GM18870 (cell line): Measurements from ENCODE around the gene CYP4F22.
"Not testable (repeated sequence)": the region's sequence is repeated elsewhere in the genome, so short reads cannot be mapped to it uniquely, and the experiment has no call there.

Experiments used
- ATAC-seq: cut with Tn5 transposase; IDR thresholded peaks from one replicate; pipeline ENCODE4 v1.9.1; 2021; ENCODE audit warnings: moderate library complexity; ENCODE audit not compliant: unreplicated experiment

Gene CYP4F22

DNA sequence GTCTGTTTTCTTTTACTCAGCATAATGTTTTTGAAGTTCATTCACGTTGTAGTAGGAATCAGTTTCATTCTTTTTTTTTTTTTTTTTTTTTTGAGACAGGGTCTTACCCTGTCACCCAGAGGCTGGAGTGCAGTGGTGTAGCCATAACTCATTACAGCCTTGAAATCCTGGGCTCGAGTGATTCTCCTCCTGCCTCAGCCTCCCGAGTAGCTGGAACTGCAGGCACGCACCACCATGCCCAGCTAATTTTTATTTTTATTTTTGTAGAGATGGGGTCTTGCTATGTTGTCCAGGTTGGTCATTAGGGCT is 25.2 kb downstream of the CYP4F22 start:
- ATAC-seq = not testable (repeated sequence)

DNA sequence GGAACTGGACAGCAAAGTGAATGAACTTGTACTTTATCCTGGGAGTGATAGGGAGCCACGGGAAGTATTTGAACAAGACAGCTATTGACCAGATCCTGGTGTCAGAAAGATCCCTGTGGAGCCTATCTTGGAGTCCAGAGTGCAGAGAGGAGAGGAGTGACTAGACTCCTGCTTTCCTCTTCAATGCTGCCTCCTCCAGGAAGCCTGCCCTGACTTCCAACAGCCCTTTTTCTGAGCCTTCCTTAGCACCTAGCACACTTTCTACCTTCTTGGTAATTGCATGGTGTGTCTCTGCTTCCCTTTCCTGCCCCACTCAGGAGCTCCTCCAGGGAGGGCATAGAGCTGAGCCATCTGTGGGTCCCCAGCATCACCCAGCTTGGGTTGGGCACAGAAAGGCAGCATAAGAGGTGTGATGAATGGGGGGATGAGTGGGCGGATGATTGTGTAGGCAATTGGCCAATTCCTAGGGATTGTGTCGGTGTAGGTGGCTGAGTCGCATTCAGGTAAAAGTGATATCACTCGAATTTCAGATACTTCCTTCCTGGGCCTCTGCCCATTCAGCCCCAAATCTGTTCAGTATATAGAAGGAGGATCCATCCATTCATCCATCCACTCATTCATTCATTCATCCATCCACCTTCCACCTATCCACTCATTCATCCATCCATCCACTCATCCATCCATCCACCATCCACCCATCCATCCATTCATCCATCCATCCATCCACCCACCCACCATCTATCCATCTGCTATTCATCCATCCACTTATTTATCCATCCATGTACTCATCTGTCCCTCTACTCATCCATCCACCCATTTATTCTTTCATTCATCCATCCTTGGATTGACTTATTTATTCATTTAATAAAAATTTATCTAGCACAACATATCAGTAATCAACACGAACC is 26.9 kb downstream of the CYP4F22 start:
- no peak for ATAC-seq

DNA sequence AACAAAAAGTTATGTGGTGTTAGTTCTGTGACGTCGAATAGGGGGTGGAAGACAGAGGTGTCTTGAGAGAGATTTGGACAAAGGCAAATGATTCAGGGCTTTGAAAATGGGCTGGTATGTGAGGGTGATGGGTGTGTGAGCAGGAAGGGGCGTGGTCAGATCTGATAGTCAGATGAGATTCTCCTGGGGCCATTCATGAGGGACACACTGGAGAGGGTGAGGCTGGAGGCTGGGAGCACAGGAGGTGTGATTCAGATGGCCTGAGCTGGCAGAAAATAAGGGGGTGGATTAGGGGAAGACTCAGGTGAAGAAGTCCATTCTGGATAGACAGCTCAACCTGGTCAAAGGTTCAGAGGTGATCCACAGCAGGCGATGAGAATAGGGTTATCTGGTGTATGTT is 28.0 kb downstream of the CYP4F22 start:
- ATAC-seq = no peak

DNA sequence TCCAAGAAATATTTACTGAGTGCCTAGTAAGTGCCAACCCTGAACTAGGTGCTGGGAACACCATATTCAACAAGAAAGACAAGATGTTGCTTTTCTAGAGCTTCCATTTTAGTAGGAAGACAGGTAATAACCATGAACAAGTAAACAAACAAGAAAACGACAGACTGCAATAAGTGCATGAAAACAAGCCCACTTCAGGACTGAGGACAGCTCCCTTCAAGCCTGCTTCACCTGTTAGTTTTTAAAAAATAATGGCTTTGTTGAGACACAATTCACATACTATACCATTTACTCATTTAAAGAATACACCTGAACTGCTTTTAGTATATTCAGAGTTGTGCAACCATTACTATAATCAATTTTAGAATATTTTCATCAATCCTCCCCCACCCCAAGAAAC is 30.4 kb downstream of the CYP4F22 start:
- ATAC-seq = no peak

DNA sequence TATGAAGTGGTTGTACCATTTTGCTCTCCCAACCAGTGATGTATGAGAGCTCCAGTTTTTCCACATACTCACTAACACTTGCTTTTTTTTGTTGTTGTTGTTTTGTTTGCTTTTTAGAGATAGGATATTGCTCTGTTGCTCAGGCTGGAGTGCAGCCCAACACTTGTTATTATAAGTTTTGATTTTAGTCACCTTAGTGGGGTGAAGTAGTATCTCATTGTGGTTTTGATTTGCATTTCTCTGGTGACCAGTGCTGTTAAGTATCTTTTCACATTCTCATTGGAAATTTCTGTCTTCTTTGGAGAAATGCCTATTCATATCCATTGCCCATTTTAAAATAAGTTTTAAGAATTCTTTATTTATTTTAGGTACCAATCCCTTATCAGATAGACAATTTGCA is 31.3 kb downstream of the CYP4F22 start:
- no peak for ATAC-seq

DNA sequence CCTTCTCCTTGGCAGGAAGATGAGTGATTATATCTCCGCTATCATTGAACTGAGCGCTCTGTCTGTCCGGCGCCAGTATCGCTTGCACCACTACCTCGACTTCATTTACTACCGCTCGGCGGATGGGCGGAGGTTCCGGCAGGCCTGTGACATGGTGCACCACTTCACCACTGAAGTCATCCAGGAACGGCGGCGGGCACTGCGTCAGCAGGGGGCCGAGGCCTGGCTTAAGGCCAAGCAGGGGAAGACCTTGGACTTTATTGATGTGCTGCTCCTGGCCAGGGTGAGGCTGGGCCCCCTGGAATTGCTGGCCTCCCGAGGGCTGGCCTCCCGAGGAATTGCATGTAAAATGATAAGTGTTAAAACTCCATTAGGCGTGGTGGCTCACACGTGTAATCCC is 32.1 kb downstream of the CYP4F22 start:
- no peak for ATAC-seq

DNA sequence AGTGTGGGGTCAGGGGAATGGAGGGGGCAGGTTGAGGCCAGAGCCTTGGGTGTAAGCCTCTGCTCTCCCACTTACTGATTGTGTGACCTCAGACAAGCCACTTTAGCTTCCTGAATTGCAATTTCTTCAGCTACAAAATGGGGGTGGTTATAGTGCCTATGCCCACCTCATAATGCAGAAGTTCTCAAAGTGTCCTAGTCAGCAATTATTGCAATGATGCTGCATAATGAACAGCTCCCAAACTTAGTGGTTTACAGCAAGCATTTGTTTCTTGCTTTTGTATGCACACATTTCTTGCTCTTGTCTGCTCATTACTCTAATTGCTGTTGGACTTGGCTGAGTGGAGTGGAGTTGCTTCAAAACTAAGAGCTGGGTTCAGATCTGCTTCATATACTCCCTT is 36.0 kb downstream of the CYP4F22 start:
- no peak for ATAC-seq

DNA sequence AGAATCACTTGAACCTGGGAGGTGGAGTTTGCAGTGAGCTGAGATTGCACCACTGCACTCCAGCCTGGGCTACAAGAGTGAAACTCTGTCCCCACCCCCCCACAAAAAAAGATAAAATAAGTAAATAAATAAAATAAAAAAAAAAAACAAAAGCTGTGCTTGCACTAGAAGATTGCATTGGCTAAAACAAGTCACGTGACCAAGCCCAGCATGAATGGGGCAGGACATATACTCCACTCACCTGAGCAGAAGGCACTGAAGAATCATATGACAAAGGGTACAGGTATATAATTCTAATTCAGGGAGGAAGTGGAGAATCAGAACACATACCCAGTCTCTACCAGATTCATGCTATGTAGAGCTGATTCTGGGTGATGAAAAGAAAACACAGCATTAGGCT is 36.6 kb downstream of the CYP4F22 start:
- ATAC-seq = no peak

DNA sequence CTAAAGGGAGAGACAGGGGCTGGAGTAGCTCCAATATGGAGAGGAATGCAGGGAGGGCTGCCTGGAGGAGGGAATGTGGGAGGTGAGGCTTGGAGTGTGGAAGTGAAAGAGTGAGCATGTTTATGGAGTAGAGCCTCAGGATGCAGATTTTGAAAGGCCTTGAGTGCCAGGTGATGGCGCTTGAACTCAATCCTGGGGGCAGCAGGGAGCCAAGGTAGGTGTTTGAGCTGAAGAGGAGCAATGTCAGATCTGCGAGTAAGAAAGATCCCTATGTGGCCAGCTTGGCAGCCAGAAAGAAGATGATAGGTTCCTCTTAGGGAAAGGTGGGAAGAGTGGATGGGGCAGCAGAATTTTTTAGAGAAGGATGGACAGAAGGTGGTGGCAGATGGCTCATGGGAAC is 40.3 kb downstream of the CYP4F22 start:
- no peak for ATAC-seq

DNA sequence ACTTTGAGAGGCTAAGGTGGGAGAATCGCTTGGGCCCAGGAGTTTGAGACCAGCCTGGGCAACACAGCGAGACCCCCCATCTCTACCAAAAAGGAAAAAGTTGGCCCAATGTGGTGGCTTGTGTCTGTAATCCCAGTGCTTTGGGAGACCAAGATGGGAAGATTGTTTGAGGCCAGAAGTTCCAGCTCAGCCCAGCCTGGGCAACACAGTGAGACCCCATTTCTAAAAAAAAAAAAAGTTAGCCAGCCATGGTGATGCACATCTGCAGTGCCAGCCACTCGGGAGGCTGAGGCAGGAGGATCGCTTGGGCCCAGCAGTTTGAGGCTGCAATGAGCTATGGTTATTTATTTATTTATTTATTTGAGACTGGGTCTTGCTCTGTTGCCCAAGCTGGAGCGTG is 41.3 kb downstream of the CYP4F22 start:
- no peak for ATAC-seq

DNA sequence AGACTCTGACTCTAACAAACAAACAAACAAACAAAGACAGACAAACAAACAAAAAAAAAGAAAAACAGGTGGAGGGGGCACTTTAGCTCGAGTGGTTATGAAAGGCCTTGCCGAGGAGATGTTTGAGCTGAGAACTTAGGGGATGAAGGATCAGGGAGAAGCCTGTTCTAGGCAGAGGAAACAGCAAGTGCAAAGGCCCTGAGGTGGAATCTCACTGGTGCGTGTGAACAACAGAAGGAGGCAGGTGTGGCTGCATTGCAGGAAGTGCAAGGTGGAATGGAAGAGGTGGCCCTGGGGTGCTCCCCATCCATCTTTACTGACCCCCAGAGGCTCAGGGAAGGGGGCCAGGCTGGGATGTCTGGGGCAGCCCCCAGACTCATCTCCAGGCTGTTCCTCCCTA is 41.9 kb downstream of the CYP4F22 start:
- ATAC-seq = no peak

DNA sequence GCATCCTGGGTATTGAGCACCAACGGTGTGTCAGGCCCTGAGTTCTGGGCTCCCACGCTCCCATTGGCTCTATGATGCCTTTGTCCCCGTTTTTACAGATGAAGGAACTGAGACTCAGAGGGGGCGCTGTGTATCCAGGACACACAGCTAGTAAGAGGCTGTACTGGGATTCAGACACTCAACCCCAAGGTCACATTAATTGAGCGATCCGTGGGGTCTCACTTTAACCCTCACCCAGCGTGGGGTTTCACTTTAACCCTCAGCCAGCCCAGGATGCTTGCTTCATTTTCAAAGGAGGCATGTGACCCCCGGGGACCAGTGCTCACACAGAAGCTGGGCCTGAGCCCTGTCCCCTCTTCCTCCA is 42.6 kb downstream of the CYP4F22 start:
- ATAC-seq = no peak

DNA sequence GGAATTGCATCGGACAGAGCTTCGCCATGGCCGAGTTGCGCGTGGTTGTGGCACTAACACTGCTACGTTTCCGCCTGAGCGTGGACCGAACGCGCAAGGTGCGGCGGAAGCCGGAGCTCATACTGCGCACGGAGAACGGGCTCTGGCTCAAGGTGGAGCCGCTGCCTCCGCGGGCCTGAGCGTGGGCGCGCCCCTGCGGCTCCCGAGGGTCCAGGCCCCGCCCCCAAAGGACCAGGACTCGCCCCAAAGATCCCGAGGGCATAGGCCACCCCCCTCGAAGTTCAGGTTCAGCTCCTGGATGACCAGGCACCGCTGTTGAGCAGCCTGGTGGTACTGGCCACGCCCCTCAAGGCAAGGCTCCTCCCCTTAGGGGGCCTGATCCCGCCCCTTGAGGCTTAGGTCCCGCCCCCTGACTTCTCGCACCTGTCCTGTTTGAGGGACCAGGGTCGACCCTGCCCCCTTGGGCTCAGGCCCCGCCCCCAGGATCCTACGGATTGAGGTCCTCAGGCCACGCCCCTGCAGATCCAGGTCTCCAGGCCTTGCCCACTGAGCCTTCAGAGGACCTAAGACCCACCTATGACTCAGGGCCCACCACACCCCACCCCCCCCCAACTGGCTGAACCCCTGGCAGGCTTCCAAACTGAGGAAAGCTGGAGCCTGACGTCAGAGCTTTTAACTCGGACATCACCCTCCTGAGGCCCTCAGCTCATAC is 43.1 kb downstream of the CYP4F22 start:
- no peak for ATAC-seq

DNA sequence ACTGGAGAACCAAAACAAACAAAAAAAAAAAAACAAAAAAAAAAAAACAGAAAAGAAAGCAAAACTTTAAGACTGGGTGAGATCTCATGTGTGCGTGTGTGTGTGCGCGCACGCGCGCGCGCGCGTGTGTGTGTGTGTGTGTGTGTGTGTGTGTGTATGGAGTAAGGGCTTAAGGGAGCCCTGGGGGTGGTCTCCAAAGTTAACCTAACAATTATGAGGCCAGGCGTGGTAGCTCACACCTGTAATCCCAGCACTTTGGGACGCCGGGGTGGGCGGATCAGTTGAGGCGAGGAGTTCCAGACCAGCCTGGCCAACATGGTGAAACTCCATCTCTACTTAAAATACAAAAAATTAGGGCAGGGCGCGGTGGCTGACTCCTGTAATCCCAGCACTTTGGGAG is 46.7 kb downstream of the CYP4F22 start:
- no peak for ATAC-seq

DNA sequence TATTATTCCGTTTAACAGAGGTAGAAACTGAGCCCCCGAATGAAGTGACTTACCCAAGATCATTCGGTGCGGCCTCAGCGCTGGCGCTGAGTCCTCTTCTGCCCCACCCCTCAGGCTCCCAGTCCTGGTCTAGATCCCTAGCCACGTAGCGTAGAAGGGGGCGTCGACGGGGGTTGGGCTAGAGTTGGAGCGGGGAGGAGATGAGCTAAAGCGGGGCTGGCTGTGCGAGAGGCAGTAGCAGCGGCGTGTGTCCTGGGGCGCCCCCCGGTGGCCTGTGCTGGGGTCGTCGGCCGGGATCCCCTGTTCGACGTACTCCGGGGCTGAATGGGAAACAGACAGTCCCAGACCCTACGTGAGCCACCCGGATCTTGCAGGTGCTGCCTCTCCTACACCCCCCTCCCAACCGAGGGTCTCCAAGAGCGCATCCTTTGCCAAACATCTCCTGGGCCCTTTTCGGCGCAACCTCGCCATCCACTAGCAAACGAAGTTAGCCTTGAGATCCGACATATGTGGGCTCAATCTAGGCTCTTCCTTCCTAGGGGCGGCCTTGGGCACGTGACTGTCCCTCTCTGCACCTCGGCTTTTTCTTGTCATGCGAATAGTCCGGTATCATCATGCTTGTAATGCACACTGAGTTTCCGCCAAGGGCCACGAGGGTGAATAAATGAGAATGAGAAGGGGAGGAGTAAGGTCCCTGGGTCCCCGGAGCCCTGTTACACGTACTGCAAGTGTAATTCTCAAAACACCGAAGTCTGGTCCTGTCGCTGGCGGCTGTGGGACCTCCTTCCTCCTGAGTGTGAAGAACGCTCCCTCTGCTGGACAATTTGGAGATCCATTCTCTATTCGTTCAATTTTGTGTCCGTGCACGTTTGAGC is 47.7 kb downstream of the CYP4F22 start:
- ATAC-seq = peak; percentile 73

DNA sequence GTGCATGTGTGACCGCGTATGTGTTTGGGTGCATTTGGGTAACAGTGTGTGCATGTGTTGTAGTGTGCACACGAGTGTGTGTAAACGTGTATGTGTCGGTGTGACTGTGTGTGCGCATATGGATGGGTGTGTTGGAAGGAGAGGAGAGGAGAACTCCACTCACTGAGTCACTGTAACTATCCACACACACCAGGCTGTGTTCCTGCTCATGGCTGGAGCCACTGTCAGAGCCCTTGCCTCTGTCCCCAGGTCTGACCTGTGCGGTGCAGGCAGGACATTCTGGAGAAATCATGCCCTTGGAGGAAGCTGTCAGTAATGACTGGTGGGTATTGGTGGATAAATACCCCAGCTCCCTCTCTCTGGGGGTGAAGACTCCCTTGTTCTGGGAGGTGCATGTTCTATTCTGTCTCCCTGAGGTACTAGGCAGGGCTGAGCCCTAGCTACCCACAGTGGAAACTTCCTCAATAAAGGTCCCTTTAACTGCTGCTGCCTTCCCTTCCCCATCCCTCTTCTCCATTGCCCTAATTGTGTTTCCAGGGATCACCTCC is 48.4 kb downstream of the CYP4F22 start:
- no peak for ATAC-seq

DNA sequence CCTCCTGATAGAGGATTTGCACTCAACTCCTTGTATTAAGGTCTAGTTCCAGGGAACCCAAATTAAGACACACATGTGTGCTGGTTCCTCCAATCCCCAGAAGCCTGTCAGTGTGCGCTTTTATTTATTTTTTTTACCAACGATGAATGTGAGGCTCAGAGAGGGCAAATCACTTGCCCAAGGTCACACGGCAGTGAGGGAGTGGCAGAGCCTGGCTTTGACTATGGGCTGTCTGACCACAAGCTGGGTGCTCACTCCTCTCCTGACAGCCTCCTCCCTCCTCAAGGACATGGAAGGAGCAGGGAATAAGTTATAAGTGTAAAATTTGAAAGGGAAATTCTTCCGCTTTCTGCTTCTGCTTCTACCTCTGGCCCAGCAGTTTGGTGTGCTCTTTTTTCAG is 48.9 kb downstream of the CYP4F22 start:
- no peak for ATAC-seq

DNA sequence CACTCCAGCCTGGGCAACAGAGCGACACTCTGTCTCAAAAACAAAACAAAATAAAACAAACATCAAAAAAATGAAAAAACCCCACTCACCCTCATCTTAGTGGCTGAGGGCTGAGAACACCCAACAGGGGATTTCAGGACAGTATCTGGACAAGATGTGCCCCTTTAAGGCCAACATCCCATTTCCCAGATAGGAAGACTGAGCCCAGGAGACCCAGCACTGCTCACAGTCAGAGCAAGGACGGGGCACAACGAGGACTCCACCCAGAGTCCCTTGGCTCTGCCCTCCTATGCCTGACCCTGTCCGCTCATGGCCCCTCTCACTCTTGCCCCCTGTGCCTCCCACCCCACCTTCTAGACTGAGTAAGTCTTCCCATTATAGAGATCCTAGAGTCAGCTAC is 53.8 kb downstream of the CYP4F22 start:
- ATAC-seq = no peak

DNA sequence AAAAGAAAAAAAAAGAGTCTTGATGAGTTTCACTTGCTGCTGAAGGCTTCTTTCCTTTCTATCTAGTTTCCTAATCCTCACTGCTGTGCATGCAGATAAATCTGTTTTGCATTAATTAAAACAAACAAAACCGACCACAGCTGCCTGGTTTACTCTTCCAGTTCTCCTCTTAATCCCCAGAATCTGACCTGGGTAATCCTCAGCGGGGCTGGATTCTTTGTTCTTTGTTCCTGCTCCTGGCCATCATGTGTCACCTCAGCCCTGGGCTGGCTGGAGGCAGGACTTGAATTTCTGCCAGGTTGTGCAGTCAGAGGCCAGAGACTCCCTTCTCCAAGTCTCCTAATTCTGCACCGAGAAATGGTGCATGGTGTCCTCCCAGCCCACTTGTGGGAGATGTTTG is 54.5 kb downstream of the CYP4F22 start:
- no peak for ATAC-seq

DNA sequence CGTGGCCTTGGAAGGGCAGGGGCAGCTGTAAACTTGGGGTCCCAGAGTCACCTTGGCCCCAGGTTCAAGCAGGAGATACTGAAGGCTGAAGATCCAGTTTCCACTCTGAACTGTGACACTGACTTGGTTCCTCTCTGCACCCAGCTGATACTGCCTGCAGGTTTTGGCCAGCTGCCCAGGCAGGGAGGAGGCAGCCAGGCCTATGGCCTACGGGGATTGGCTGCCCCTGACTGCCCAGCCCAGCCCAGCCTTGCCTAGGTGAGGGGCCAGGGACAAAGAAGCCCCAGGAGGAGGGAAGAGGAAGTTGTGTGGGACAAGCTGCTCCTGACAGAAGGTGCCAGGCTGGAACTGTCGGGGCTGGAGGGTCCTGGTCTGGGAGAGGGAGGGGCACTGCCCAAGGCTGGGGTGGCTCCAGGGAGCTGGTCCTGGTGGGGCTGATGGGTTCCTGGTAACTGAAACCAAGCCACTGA is 55.0 kb downstream of the CYP4F22 start:
- no peak for ATAC-seq

DNA sequence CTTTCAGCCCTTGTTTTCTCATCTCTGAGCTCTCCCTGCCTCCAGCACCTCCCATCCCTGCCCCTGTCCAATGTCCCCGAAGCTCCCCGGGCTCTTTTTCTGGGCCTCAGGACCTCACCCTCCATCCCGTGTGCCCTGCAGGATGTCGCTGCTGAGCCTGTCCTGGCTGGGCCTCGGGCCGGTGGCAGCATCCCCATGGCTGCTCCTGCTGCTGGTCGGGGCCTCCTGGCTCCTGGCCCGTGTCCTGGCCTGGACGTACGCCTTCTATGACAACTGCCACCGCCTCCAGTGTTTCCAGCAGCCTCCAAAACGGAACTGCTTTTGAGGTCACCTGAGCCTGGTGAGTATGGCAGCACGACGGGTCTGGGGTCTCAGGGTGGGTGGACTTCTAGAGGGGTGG is 55.6 kb downstream of the CYP4F22 start:
- no peak for ATAC-seq
